Neuronal stem cell (in vitro differentiated cells): Measurements from ENCODE around the gene ASB18.

Source experiments
- DNase-seq: peaks from one replicate; pipeline ENCODE4 v3.0.0-alpha.2; 2013; ENCODE audit warnings: low spot score
- H2AFZ ChIP-seq: one replicate; pipeline ENCODE4 v1.6.1; 2013; ENCODE audit warnings: mild to moderate bottlenecking, low read length, inconsistent platforms
- H2AK5ac ChIP-seq: 2 replicates; pipeline ENCODE4 v1.6.1; 2013; ENCODE audit warnings: low read depth, mild to moderate bottlenecking, inconsistent platforms, low read length, moderate library complexity, mixed read lengths
- H2BK120ac ChIP-seq: 2 replicates; pipeline ENCODE4 v1.6.1; 2013; ENCODE audit warnings: low read depth, mild to moderate bottlenecking, inconsistent platforms, low read length, moderate library complexity, mixed read lengths
- H2BK12ac ChIP-seq: one replicate; pipeline ENCODE4 v1.6.1; 2013; ENCODE audit warnings: low read length, inconsistent platforms
- H2BK15ac ChIP-seq: 2 replicates; pipeline ENCODE4 v1.6.1; 2013; ENCODE audit warnings: mild to moderate bottlenecking, low read length, inconsistent platforms, mixed read lengths
- H2BK5ac ChIP-seq: one replicate; pipeline ENCODE4 v1.6.1; 2013; ENCODE audit warnings: inconsistent platforms, mild to moderate bottlenecking, low read length, moderate library complexity
- H3K14ac ChIP-seq: one replicate; pipeline ENCODE4 v1.6.1; 2013; ENCODE audit warnings: low read length, inconsistent platforms
- H3K18ac ChIP-seq: 2 replicates; pipeline ENCODE4 v1.6.1; 2013; ENCODE audit warnings: low read length, inconsistent platforms
- H3K23ac ChIP-seq: 2 replicates; pipeline ENCODE4 v1.6.1; 2013; ENCODE audit warnings: low read depth, mild to moderate bottlenecking, mixed read lengths, low read length, inconsistent platforms; ENCODE audit not compliant: poor library complexity
- H3K27ac ChIP-seq: replicated peaks from 3 replicates; pipeline ENCODE4 v1.5.1; 2013; ENCODE audit warnings: low read length, inconsistent platforms
- H3K27me3 ChIP-seq, 3 experiments: 2 replicates each; pipeline ENCODE4 v1.6.1; 2013; ENCODE audit warnings: low read length in 3 of 3, mild to moderate bottlenecking in 2 of 3, inconsistent platforms in 1 of 3, low read depth in 1 of 3, mixed read lengths in 1 of 3, moderate library complexity in 1 of 3; ENCODE audit not compliant: control insufficient read depth in 3 of 3, insufficient read depth in 3 of 3
- H3K36me3 ChIP-seq, 2 donors: replicated peaks in 1 of 2; 2 replicates each; pipeline ENCODE4 v1.6.1; 2013; ENCODE audit warnings: low read length in 2 of 2; ENCODE audit not compliant: control insufficient read depth in 2 of 2, insufficient read depth in 2 of 2
- H3K4ac ChIP-seq: 2 replicates; pipeline ENCODE4 v1.6.1; 2013; ENCODE audit warnings: inconsistent platforms, mild to moderate bottlenecking, low read length, moderate library complexity
- H3K4me1 ChIP-seq, 2 donors: 1 replicate in 1 of 2; 2 replicates in 1 of 2; pipeline ENCODE4 v1.6.1; 2013; ENCODE audit warnings: low read length in 2 of 2, low read depth in 1 of 2; ENCODE audit not compliant: control insufficient read depth in 2 of 2, insufficient read depth in 1 of 2
- H3K4me2 ChIP-seq: one replicate; pipeline ENCODE4 v1.6.1; 2013; ENCODE audit warnings: mild to moderate bottlenecking, low read length, inconsistent platforms; ENCODE audit not compliant: insufficient read depth, poor library complexity, severe bottlenecking
- H3K4me3 ChIP-seq, 2 donors: 2 replicates each; pipeline ENCODE4 v1.5.1; 2013; ENCODE audit warnings: low read length in 2 of 2, mild to moderate bottlenecking in 2 of 2, inconsistent platforms in 1 of 2, moderate library complexity in 1 of 2
- H3K79me1 ChIP-seq: one replicate; pipeline ENCODE4 v1.6.1; 2013; ENCODE audit warnings: low read depth, mild to moderate bottlenecking, inconsistent platforms, low read length, moderate library complexity
- H3K9ac ChIP-seq: one replicate; pipeline ENCODE4 v1.6.1; 2013; ENCODE audit warnings: mild to moderate bottlenecking, low read depth, low read length, inconsistent platforms; ENCODE audit not compliant: poor library complexity
- H3K9me3 ChIP-seq, 2 donors: replicated peaks in 1 of 2; 2 replicates each; pipeline versions ENCODE3 to v1.6.1; 2013; ENCODE audit warnings: low read length in 2 of 2, mild to moderate bottlenecking in 2 of 2, inconsistent platforms in 1 of 2, low read depth in 1 of 2, mixed read lengths in 1 of 2, moderate library complexity in 1 of 2; ENCODE audit not compliant: control insufficient read depth in 2 of 2, insufficient read depth in 1 of 2
- H4K8ac ChIP-seq: one replicate; pipeline ENCODE4 v1.6.1; 2013; ENCODE audit warnings: low read depth, mild to moderate bottlenecking, inconsistent platforms, low read length, moderate library complexity
- H4K91ac ChIP-seq: one replicate; pipeline ENCODE4 v1.6.1; 2013; ENCODE audit warnings: low read length, low read depth, mild to moderate bottlenecking, inconsistent platforms; ENCODE audit not compliant: poor library complexity
- WGBS, 2 donors: extraction: QIAGEN DNeasy Blood & Tissue Kit; methylation state at CpG; one replicate each; pipeline ENCODE4 v1.1.7; 2013; ENCODE audit warnings: missing lambda C conversion rate in 2 of 2, mixed read lengths in 1 of 2; ENCODE audit not compliant: insufficient read length in 2 of 2, insufficient replicate concordance in 1 of 2; ENCODE audit errors: extremely low coverage in 2 of 2; 5-methylcytosine and 5-hydroxymethylcytosine counted together

ASB18 gene

DNA sequence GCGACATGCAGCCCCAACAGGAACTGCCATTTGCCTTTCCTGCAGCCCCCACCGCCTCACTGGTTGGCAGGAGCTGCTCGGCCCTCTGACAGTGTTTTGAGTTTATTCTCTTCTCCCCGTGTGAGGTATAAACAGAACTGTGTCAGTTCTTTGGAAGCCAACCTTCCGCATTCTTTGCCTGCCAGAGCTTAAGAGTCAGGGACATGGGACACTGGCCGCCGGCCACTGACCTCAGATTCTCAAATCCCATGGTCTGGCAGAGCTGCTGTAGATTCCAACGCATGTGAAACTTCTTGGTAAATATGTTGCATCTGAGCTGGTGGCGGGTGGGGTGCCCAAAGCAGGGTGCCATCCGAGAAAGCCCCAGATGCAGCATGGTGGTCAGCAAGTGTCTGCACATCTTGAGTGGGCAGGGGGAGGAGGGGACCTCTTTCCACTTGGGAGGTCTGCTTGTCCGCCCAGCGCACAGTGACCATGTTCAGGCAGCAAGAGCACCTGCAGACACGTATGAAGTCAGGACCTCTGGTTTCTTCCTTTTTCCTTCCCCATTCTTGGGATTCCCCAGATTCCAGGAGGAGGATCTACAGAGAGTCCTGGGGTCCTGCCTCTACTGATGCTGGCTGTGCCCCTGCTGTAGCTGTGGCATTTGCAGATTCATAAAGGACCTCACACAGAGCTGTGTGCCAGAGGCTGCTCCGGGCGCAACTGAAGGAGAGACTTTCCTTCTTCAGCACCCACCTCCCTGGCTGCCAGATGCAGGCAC is 23.8 kb downstream of the ASB18 start:
- Histone ChIP-seq H3K23ac (peak overlapping the region; percentile 67), H2BK5ac (no peak overlapping the region), H3K79me1 (no peaks in the 10 kb centered on the region), H3K27me3 (peaks cover 8 to 35% (median 27%) of the 10 kb centered on the region in 3 experiments), H3K36me3 (no peaks in the 10 kb centered on the region), H3K27ac (no peak overlapping the region), H3K9me3 (peaks cover 0 to 13% of the 10 kb centered on the region in 2 donors), H2BK120ac (peak overlapping the region; percentile 2), H3K4ac (peak overlapping the region; percentile 61), H2AK5ac (peak overlapping the region; percentile 33), H2AFZ (no peak overlapping the region), H2BK12ac (no peak overlapping the region), H3K9ac (no peak overlapping the region), H3K4me3 (no peak overlapping the region), H3K18ac (peak overlapping the region; percentile 74), H4K8ac (no peak overlapping the region), H3K4me1 (peaks cover 8 to 28% of the 10 kb centered on the region in 2 donors), H3K14ac (no peak overlapping the region), H2BK15ac (no peak overlapping the region), H3K4me2 (no peak overlapping the region), H4K91ac (no peak overlapping the region)
- WGBS, 2 donors = no CpG with 5 or more reads among the region's 15 CpGs
- no peak for DNase-seq

DNA sequence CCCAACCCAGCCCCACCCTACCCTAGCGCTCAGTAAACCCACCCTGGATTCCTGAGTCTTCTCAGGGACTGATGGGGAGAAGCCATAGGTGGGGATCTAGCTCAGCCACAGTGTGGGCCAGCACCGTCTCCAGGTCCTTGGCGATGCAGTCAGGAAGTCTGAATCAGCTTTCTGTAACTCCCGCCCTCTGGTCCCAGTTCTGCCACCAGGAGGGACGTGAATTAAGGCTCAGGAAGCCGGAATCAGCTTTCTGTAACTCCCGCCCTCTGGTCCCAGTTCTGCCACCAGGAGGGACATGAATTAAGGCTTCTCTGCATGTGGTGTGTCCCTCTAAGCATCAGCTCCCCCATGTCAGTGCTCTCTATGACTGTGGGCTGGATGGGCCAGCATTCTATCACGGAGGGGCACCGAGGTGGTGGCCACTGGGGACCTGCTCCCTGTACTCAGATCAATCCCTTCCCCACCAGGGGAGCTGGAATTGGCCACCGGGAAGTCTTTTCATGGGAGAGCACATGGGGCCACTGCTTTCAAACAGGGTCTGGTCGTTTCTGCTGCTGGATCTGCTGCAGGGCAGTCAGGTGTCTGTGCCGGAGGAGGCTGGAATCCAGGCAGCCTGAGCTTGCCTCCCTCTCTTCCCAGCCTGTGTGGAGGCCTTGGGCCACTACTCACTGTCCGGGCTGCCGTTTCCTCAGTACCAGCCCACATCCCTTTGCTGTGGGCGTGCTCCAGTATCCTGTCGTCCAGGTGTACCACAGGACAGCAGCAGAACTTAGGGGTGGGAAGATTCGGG is 24.7 kb downstream of the ASB18 start:
- H3K14ac ChIP-seq = no peak overlapping the region
- no peak overlapping the region for H2BK120ac ChIP-seq
- DNase-seq = no peak
- H2BK12ac ChIP-seq = peak overlapping the region; percentile 63
- H2AK5ac ChIP-seq = peak overlapping the region; percentile 40
- no peaks in the 10 kb centered on the region for H3K79me1 ChIP-seq
- peak overlapping the region; percentile 46 for H2BK15ac ChIP-seq
- no peak overlapping the region for H3K4me3 ChIP-seq
- peaks cover 0 to 14% of the 10 kb centered on the region in 2 donors for H3K9me3 ChIP-seq
- H3K9ac ChIP-seq = no peak overlapping the region
- no peak overlapping the region for H2AFZ ChIP-seq
- no peak overlapping the region for H3K4ac ChIP-seq
- whole genome bisulfite sequencing, 2 donors = no CpG with 5 or more reads among the region's 17 CpGs
- peak overlapping the region; percentile 88 for H3K18ac ChIP-seq
- H2BK5ac ChIP-seq = no peak overlapping the region
- H3K23ac ChIP-seq = peak overlapping the region; percentile 46
- H4K91ac ChIP-seq = no peak overlapping the region
- peaks cover 8 to 35% (median 29%) of the 10 kb centered on the region in 3 experiments for H3K27me3 ChIP-seq
- H3K4me2 ChIP-seq = no peak overlapping the region
- H3K4me1 ChIP-seq = peaks cover 8 to 28% of the 10 kb centered on the region in 2 donors
- no peak overlapping the region for H4K8ac ChIP-seq
- H3K27ac ChIP-seq = no peak overlapping the region
- H3K36me3 ChIP-seq = no peaks in the 10 kb centered on the region

GRCh38 chr2:236238751-236239150 is 25.5 kb downstream of the ASB18 start:
- no CpG with 5 or more reads among the region's 6 CpGs for WGBS, 2 donors
- peaks cover 8 to 35% (median 29%) of the 10 kb centered on the region in 3 experiments for H3K27me3 ChIP-seq
- DNase-seq = no peak

More at GRCh38 chr2:236238751-236239150, 25.5 kb downstream of the ASB18 start:
- H3K4me2 ChIP-seq = no peak overlapping the region
- no peaks in the 10 kb centered on the region for H3K36me3 ChIP-seq
- no peak overlapping the region for H2BK5ac ChIP-seq
- H4K91ac ChIP-seq = no peak overlapping the region
- H3K14ac ChIP-seq = no peak overlapping the region
- no peak overlapping the region for H3K4ac ChIP-seq
- no peak overlapping the region for H3K9ac ChIP-seq
- no peak overlapping the region for H2BK15ac ChIP-seq
- no peak overlapping the region for H3K18ac ChIP-seq
- H2AFZ ChIP-seq = no peak overlapping the region
- no peaks in the 10 kb centered on the region for H3K79me1 ChIP-seq
- peak overlapping the region in 1 of 2 donors; percentile 47 for H3K4me3 ChIP-seq
- no peak overlapping the region for H4K8ac ChIP-seq
- H3K23ac ChIP-seq = no peak overlapping the region
- H2AK5ac ChIP-seq = no peak overlapping the region
- peaks cover 5 to 21% of the 10 kb centered on the region in 2 donors for H3K9me3 ChIP-seq
- H3K27ac ChIP-seq = no peak overlapping the region
- H2BK12ac ChIP-seq = no peak overlapping the region
- H3K4me1 ChIP-seq = peaks cover 8 to 28% of the 10 kb centered on the region in 2 donors
- no peak overlapping the region for H2BK120ac ChIP-seq
